GM23248 (cell line): Measurements from ENCODE around the gene RBP3. TPM values are rescaled to one million over a fixed set of nuclear protein-coding genes. Genes with fewer than 3 reads are reported as not detected.

Experiments
- DNase-seq: peaks from one replicate; pipeline ENCODE4 v3.0.0-alpha.2; 2015
- H2AFZ ChIP-seq: fragments of 200-600 bp; sonication (generic); 2 replicates; pipeline ENCODE4 v1.6.1; 2016; ENCODE audit warnings: antibody characterized with exemption
- H3F3A ChIP-seq: fragments of 200-600 bp; sonication (generic); 2 replicates; pipeline ENCODE4 v1.6.1; 2016; ENCODE audit warnings: mild to moderate bottlenecking, antibody characterized with exemption, mixed run types; ENCODE audit not compliant: insufficient read depth
- H3K27ac ChIP-seq: fragments of 200-600 bp; sonication (generic); 2 replicates; pipeline ENCODE4 v1.5.1; 2016; ENCODE audit warnings: mild to moderate bottlenecking
- H3K27me3 ChIP-seq: fragments of 200-600 bp; sonication (generic); replicated peaks from 2 replicates; pipeline ENCODE4 v1.6.1; 2016; ENCODE audit warnings: mild to moderate bottlenecking; ENCODE audit not compliant: insufficient read depth
- H3K36me3 ChIP-seq: fragments of 200-600 bp; sonication (generic); 2 replicates; pipeline ENCODE4 v1.6.1; 2016; ENCODE audit warnings: low read depth, mild to moderate bottlenecking
- H3K4me1 ChIP-seq: fragments of 200-600 bp; sonication (generic); 2 replicates; pipeline ENCODE4 v1.6.1; 2016; ENCODE audit warnings: mild to moderate bottlenecking; ENCODE audit not compliant: insufficient read depth
- H3K4me2 ChIP-seq: fragments of 200-600 bp; sonication (generic); one replicate; pipeline ENCODE4 v1.6.1; 2016; ENCODE audit warnings: mild to moderate bottlenecking; ENCODE audit not compliant: unreplicated experiment
- H3K4me3 ChIP-seq: fragments of 200-600 bp; sonication (generic); 2 replicates; pipeline ENCODE4 v1.5.1; 2016; ENCODE audit warnings: mild to moderate bottlenecking
- H3K79me2 ChIP-seq: fragments of 200-600 bp; sonication (generic); 2 replicates; pipeline ENCODE4 v1.6.1; 2016; ENCODE audit warnings: mild to moderate bottlenecking; ENCODE audit not compliant: insufficient read depth
- H3K9ac ChIP-seq: fragments of 200-600 bp; sonication (generic); 2 replicates; pipeline ENCODE4 v1.6.1; 2016; ENCODE audit warnings: mild to moderate bottlenecking
- H3K9me2 ChIP-seq: fragments of 200-600 bp; sonication (generic); 2 replicates; pipeline ENCODE4 v1.6.1; 2016; ENCODE audit warnings: mixed run types, mild to moderate bottlenecking, moderate library complexity; ENCODE audit not compliant: insufficient read depth
- H3K9me3 ChIP-seq: fragments of 200-600 bp; sonication (generic); one replicate; pipeline ENCODE4 v1.6.1; 2017; ENCODE audit warnings: low read depth
- H4K20me1 ChIP-seq: fragments of 200-600 bp; sonication (generic); 2 replicates; pipeline ENCODE4 v1.6.0; 2016; ENCODE audit not compliant: insufficient read depth
- EZH2 ChIP-seq: fragments of 200-600 bp; sonication (generic); IDR thresholded peaks from 2 replicates; pipeline ENCODE4 v1.6.1; 2018; ENCODE audit warnings: antibody characterized with exemption, mild to moderate bottlenecking; ENCODE audit not compliant: insufficient read depth, poor library complexity, severe bottlenecking
- EZH2phosphoT487 ChIP-seq: fragments of 200-600 bp; sonication (generic); IDR thresholded peaks from 2 replicates; pipeline ENCODE4 v1.6.1; 2018; ENCODE audit warnings: antibody characterized with exemption, moderate library complexity, mild to moderate bottlenecking, low read depth; ENCODE audit not compliant: insufficient read depth
- WGBS, 2 experiments: methylation state at CpG; one replicate each; pipeline ENCODE4 v1.1.6; 2015 to 2017; ENCODE audit warnings: low lambda C conversion rate in 2 of 2, low coverage in 1 of 2; ENCODE audit errors: missing lambda C conversion rate in 2 of 2; 5-methylcytosine and 5-hydroxymethylcytosine counted together
- in situ Hi-C: fragments of 300-500 bp; cut with MboI; formaldehyde crosslinking; loops from 2 replicates; pipeline ENCODE4 v1.15.0; 2020
- polyA plus RNA-seq: library from polyadenylated mRNA; unstranded; fragments of >200 nt; fragmentation: Nextera tagmentation; extraction: Ambion mirVana; gene quantifications from 2 replicates; pipeline ENCODE4 v1.2.1, GENCODE V29; 2016
- total RNA-seq: library from RNA; depleted of rRNA; stranded (reverse); fragments of >200 nt; shearing (Covaris generic); gene quantifications from 2 replicates; pipeline ENCODE4 v1.2.3, GENCODE V29; 2014

Gene RBP3
- total and polyA plus RNA-seq, 2 experiments from 2014 or later = not detected

DNA sequence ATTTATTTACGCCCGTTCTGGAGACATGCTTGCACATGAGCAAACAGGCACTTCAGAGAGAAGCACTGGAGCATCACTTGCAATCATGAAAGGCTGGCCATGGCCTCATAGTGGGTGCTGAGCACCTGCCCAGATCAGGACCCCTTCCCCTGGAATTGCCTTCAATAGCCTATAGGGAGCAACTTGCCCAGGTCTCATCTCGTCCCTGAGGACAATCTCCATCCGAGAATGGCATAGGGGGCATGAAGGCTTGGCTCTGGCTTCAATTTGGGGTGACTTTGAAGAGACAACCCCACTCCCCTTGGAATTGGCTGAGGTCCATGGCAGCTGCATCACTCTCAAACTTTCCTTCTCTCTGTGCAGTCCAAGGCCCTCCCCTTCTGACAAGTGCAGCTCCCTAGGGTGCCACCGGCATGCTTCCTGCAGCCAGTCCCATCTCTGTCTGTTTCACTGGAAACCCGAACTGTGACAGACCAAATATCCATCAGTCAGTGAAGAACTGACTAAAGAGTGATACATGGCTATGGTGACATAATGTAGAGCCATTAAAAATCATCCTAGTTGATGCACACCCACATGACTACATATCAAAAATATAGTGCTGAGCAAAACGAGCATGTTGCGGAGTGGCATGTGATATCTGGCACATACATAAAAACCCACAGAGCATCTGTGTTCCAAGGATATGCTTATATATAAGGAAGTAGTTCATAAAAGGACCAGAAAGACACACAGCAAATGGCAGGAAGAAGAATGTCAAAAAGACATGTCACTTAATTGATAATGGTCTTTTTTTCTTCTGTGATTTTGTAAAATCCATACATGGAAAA is 13.5 kb upstream of the RBP3 start:
- H3F3A ChIP-seq = no peaks in the 10 kb centered on the region
- H3K4me1 ChIP-seq = no peaks in the 10 kb centered on the region
- in situ Hi-C loops = no loop called here
- DNase-seq = no peak
- no peaks in the 10 kb centered on the region for H3K9me3 ChIP-seq
- no peaks in the 10 kb centered on the region for H3K36me3 ChIP-seq
- H3K9ac ChIP-seq = no peak overlapping the region
- no peaks in the 10 kb centered on the region for H3K9me2 ChIP-seq
- no peak overlapping the region for H2AFZ ChIP-seq
- H4K20me1 ChIP-seq = no peaks in the 10 kb centered on the region
- TF ChIP-seq EZH2phosphoT487 (no peak), EZH2 (no peak)
- H3K4me2 ChIP-seq = no peak overlapping the region
- H3K27ac ChIP-seq = no peak overlapping the region
- no peak overlapping the region for H3K4me3 ChIP-seq
- H3K27me3 ChIP-seq = peaks cover 46% of the 10 kb centered on the region
- H3K79me2 ChIP-seq = no peaks in the 10 kb centered on the region
- 68 to 75% methylated on average over 8 of the region's 8 CpGs for WGBS, 2 experiments

DNA sequence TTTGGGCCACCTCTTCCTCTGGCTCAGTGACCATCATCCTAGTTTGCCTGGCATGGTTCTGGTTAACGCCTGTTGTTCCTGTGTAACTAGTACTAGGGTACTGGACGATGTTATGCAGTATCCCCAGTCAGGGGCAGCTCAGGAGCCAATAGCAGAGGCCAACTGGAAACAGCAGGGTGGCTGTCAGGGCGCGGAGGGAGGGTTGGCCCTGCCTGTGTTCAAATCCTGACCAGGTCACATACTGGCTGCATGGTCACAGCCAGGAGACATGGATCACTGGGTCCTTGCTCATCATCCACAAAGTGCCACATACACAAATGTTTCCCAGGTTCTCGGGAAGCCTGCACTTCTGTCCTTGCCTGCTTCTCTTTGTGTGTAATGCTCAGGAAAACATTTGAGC is 12.3 kb upstream of the RBP3 start:
- H3K4me2 ChIP-seq = no peak overlapping the region
- H3K9me3 ChIP-seq = no peaks in the 10 kb centered on the region
- no peak for DNase-seq
- no peak overlapping the region for H3K27ac ChIP-seq
- no peaks in the 10 kb centered on the region for H4K20me1 ChIP-seq
- H2AFZ ChIP-seq = no peak overlapping the region
- H3K4me1 ChIP-seq = no peaks in the 10 kb centered on the region
- H3K79me2 ChIP-seq = no peaks in the 10 kb centered on the region
- H3K27me3 ChIP-seq = peaks cover 46% of the 10 kb centered on the region
- no peaks in the 10 kb centered on the region for H3K36me3 ChIP-seq
- no peak overlapping the region for H3K4me3 ChIP-seq
- H3K9ac ChIP-seq = no peak overlapping the region
- no peaks in the 10 kb centered on the region for H3K9me2 ChIP-seq
- no peaks in the 10 kb centered on the region for H3F3A ChIP-seq
- no peak for TF ChIP-seq EZH2phosphoT487
- in situ Hi-C loops = no loop called here
- WGBS, 2 experiments = 20 to 23% methylated on average over 5 of the region's 5 CpGs

DNA sequence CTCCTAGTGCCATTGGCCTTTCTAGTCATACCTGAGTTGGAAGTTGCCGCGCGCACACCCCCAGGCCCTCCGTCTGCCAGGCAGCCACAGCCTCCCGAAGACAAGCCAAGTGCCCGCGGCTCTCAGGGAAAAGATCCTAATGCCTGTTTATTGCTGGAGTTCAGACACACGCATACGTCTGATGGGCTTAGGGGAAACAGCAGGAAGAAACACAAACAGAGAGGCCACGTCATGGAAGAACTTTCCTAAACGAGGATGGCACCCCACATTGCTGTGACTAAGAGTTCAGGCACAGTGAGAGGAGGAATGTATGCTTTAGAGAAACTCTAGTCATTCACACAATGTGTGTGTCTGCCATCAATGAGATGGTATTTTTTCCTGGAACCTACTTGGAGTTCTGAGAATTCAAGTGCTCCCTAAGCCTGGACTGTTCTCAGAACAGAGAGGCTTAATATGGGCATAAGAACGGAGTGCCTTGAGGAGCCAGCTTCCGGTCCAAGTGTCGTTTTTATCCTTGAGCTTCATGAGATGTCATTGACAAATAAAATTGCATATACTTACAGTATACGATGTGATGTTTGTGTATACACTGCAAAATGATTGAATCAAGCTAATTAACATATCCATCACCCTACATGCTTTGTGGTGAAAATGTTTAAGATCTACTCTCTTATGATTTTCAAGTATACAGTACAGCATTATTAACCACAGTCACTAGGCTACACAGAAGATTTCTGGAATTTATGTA is 11.6 kb upstream of the RBP3 start:
- WGBS, 2 experiments = 64 to 66% methylated on average over 15 of the region's 15 CpGs
- peak; percentile 40 for DNase-seq
- Histone ChIP-seq H3K9me3 (no peaks in the 10 kb centered on the region), H3K79me2 (no peaks in the 10 kb centered on the region), H2AFZ (no peak overlapping the region), H3K27ac (no peak overlapping the region), H3F3A (no peaks in the 10 kb centered on the region), H3K4me2 (no peak overlapping the region), H3K4me3 (no peak overlapping the region), H3K27me3 (peaks cover 46% of the 10 kb centered on the region), H4K20me1 (no peaks in the 10 kb centered on the region), H3K36me3 (no peaks in the 10 kb centered on the region), H3K9ac (no peak overlapping the region), H3K9me2 (no peaks in the 10 kb centered on the region), H3K4me1 (no peaks in the 10 kb centered on the region)
- TF ChIP-seq EZH2 (no peak), EZH2phosphoT487 (no peak)
- in situ Hi-C loops = no loop called here

DNA sequence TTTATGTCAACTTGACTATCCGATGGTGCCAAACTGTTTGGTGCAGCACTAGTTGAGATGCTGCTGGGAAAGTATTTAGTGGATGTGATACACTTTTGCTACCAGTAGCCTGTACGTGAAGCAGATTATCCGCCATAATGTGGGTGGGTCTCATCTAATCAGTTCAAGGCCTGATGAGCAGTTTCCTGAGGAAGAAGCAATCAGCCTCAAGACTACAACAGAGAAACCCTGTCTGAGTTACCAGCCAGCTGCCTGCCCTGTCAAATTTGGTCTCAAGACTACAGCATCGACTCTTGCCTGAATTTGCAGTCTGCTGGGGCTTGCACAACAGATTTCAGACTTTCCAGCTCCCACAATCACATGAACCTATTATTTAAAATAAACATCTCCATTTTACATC is 10.9 kb upstream of the RBP3 start:
- H3K4me1 ChIP-seq = no peaks in the 10 kb centered on the region
- WGBS, 2 experiments = 43 to 49% methylated on average over 4 of the region's 4 CpGs
- in situ Hi-C loops = no loop called here

More for the DNA sequence above, 10.9 kb upstream of the RBP3 start:
- no peak overlapping the region for H2AFZ ChIP-seq
- no peaks in the 10 kb centered on the region for H3K79me2 ChIP-seq
- no peak overlapping the region for H3K27ac ChIP-seq
- no peaks in the 10 kb centered on the region for H3K36me3 ChIP-seq
- H3K4me2 ChIP-seq = no peak overlapping the region
- H3K4me3 ChIP-seq = no peak overlapping the region
- no peaks in the 10 kb centered on the region for H4K20me1 ChIP-seq
- H3K27me3 ChIP-seq = peaks cover 53% of the 10 kb centered on the region
- no peaks in the 10 kb centered on the region for H3K9me2 ChIP-seq
- no peak for DNase-seq
- no peaks in the 10 kb centered on the region for H3K9me3 ChIP-seq
- TF ChIP-seq EZH2 (no peak), EZH2phosphoT487 (no peak)
- H3K9ac ChIP-seq = no peak overlapping the region
- H3F3A ChIP-seq = no peaks in the 10 kb centered on the region
